H1 (cell line): ENCODE results near the gene MNAT1. TPM values are rescaled to one million over a fixed set of nuclear protein-coding genes. Genes with fewer than 3 reads are reported as not detected.

Experiments used
- CTCF ChIA-PET: fragments of 300-600 bp; sonication (Branson Sonifier 250); formaldehyde crosslinking; loops from one replicate; lab custom pipeline; 2021; ENCODE audit not compliant: partially characterized antibody; lab: Charles Lee
- POLR2A ChIA-PET: fragments of 300-600 bp; sonication (Branson Sonifier 250); formaldehyde crosslinking; loops from one replicate; lab custom pipeline; 2021; ENCODE audit warnings: inconsistent platforms; ENCODE audit not compliant: partially characterized antibody; lab: Charles Lee
- DNase-seq, 2 experiments: peaks; one replicate each; pipeline versions ENCODE4 v3.0.0 to v3.0.0-alpha.2; 2010 to 2022; ENCODE audit warnings: low spot score in 2 of 2, low read depth in 1 of 2, mixed read lengths in 1 of 2
- FAIRE-seq: peaks from 2 replicates; lab custom pipeline; 2011; peaks lifted over from hg19 to GRCh38; lab: Jason Lieb, UNC
- H2AFZ ChIP-seq: 2 replicates; pipeline ENCODE4 v1.8.1; 2012; ENCODE audit warnings: low read length, inconsistent platforms
- H2AK5ac ChIP-seq: 2 replicates; pipeline ENCODE4 v1.6.1; 2013; ENCODE audit warnings: low read depth, low read length
- H2BK120ac ChIP-seq: replicated peaks from 2 replicates; pipeline ENCODE3; 2013; ENCODE audit warnings: low read depth, low read length, inconsistent platforms
- H2BK12ac ChIP-seq: 2 replicates; pipeline ENCODE4 v1.6.1; 2013; ENCODE audit warnings: low read depth, low read length
- H2BK15ac ChIP-seq: 2 replicates; pipeline ENCODE4 v1.6.1; 2013; ENCODE audit warnings: low read length
- H2BK20ac ChIP-seq: 2 replicates; pipeline ENCODE4 v1.6.1; 2013; ENCODE audit warnings: low read length
- H2BK5ac ChIP-seq: 2 replicates; pipeline ENCODE4 v1.6.1; 2013; ENCODE audit warnings: low read depth, low read length
- H3K14ac ChIP-seq: 2 replicates; pipeline ENCODE4 v1.6.1; 2013; ENCODE audit warnings: inconsistent platforms; ENCODE audit not compliant: insufficient read length
- H3K18ac ChIP-seq: 2 replicates; pipeline ENCODE4 v1.6.1; 2013; ENCODE audit warnings: low read length; ENCODE audit errors: extremely low read depth
- H3K23ac ChIP-seq: 2 replicates; pipeline ENCODE4 v1.6.1; 2013; ENCODE audit warnings: inconsistent platforms; ENCODE audit not compliant: insufficient read length
- H3K23me2 ChIP-seq: 2 replicates; pipeline ENCODE4 v1.6.1; 2013; ENCODE audit warnings: low read depth, low read length
- H3K27ac ChIP-seq: 2 replicates; pipeline ENCODE4 v1.6.1; 2011; ENCODE audit warnings: low read depth, low read length, inconsistent platforms
- H3K27me3 ChIP-seq, 4 experiments: replicated peaks in 1 of 4; 1 replicate in 1 of 4; 2 replicates in 3 of 4; pipeline versions ENCODE4 v1.6.1 to v1.8.1; 2011 to 2013; ENCODE audit warnings: low read length in 3 of 4, mild to moderate bottlenecking in 3 of 4, inconsistent platforms in 2 of 4, mixed read lengths in 2 of 4, moderate library complexity in 1 of 4; ENCODE audit not compliant: control insufficient read depth in 3 of 4, insufficient read depth in 3 of 4; ENCODE audit errors: extremely low read depth in 1 of 4
- H3K36me3 ChIP-seq, 4 experiments: 2 replicates each; pipeline versions ENCODE4 v1.6.1 to v1.8.1; 2011 to 2013; ENCODE audit warnings: mild to moderate bottlenecking in 4 of 4, low read length in 3 of 4, moderate library complexity in 2 of 4, control low read depth in 1 of 4, inconsistent platforms in 1 of 4; ENCODE audit not compliant: insufficient read depth in 4 of 4, control insufficient read depth in 2 of 4
- H3K4ac ChIP-seq: replicated peaks from 2 replicates; pipeline ENCODE3; 2013; ENCODE audit warnings: low read length, low read depth, mixed read lengths, inconsistent platforms; ENCODE audit not compliant: insufficient read length
- H3K4me1 ChIP-seq, 4 experiments: replicated peaks in 1 of 4; 1 replicate in 1 of 4; 2 replicates in 3 of 4; pipeline versions ENCODE4 v1.6.1 to v1.8.1; 2011 to 2013; ENCODE audit warnings: low read length in 3 of 4, inconsistent platforms in 2 of 4, mixed read lengths in 1 of 4; ENCODE audit not compliant: insufficient read depth in 4 of 4, control insufficient read depth in 3 of 4
- H3K4me2 ChIP-seq, 2 experiments: 2 replicates each; pipeline versions ENCODE4 v1.6.1 to v1.8.1; 2011 to 2013; ENCODE audit warnings: low read depth in 2 of 2, low read length in 2 of 2, control low read depth in 1 of 2, inconsistent platforms in 1 of 2, mild to moderate bottlenecking in 1 of 2; ENCODE audit not compliant: insufficient read depth in 1 of 2
- H3K4me3 ChIP-seq, 4 experiments: fragments of 200-600, 300-600 bp in 1 of 4; sonication (generic), shearing (Covaris generic), sonication (Bioruptor Twin) in 1 of 4; 2 replicates each; pipeline versions ENCODE4 v1.5.1 to v1.8.1; 2011 to 2016; ENCODE audit warnings: low read length in 4 of 4, low read depth in 3 of 4, control low read depth in 2 of 4, inconsistent platforms in 2 of 4, mild to moderate bottlenecking in 2 of 4, mixed read lengths in 1 of 4, moderate library complexity in 1 of 4; ENCODE audit not compliant: insufficient read depth in 2 of 4; ENCODE audit errors: extremely low read depth in 1 of 4
- H3K56ac ChIP-seq: replicated peaks from 2 replicates; pipeline ENCODE3; 2013; ENCODE audit warnings: low read depth, mild to moderate bottlenecking, mixed read lengths, low read length, inconsistent platforms; ENCODE audit not compliant: insufficient read length
- H3K79me1 ChIP-seq: 2 replicates; pipeline ENCODE4 v1.6.1; 2013; ENCODE audit warnings: low read depth, low read length, control low read depth
- H3K79me2 ChIP-seq, 2 experiments: 2 replicates each; pipeline versions ENCODE4 v1.6.1 to v1.8.1; 2012 to 2013; ENCODE audit warnings: low read length in 2 of 2, mild to moderate bottlenecking in 2 of 2, inconsistent platforms in 1 of 2; ENCODE audit not compliant: insufficient read depth in 2 of 2, control insufficient read depth in 1 of 2
- H3K9ac ChIP-seq, 4 experiments: replicated peaks in 1 of 4; 1 replicate in 1 of 4; 2 replicates in 3 of 4; pipeline versions ENCODE4 v1.6.1 to v1.8.1; 2011 to 2013; ENCODE audit warnings: low read depth in 3 of 4, low read length in 3 of 4, control low read depth in 2 of 4, mild to moderate bottlenecking in 2 of 4, moderate library complexity in 2 of 4, inconsistent platforms in 1 of 4; ENCODE audit errors: extremely low read depth in 1 of 4
- H3K9me3 ChIP-seq, 2 experiments: 2 replicates each; pipeline versions ENCODE4 v1.6.1 to v1.8.1; 2012 to 2013; ENCODE audit warnings: mild to moderate bottlenecking in 2 of 2, moderate library complexity in 2 of 2, control low read depth in 1 of 2, inconsistent platforms in 1 of 2, low read depth in 1 of 2, low read length in 1 of 2, mixed read lengths in 1 of 2; ENCODE audit not compliant: insufficient read depth in 2 of 2
- H4K20me1 ChIP-seq, 2 experiments: replicated peaks in 1 of 2; 2 replicates each; pipeline versions ENCODE3 to v1.8.1; 2011 to 2013; ENCODE audit warnings: inconsistent platforms in 2 of 2, low read length in 2 of 2, mild to moderate bottlenecking in 1 of 2; ENCODE audit not compliant: insufficient read depth in 2 of 2, control insufficient read depth in 1 of 2
- H4K5ac ChIP-seq: 2 replicates; pipeline ENCODE4 v1.6.1; 2013; ENCODE audit warnings: low read length, low read depth, mixed read lengths, inconsistent platforms; ENCODE audit not compliant: insufficient read length
- H4K8ac ChIP-seq: 2 replicates; pipeline ENCODE4 v1.8.0; 2013; ENCODE audit warnings: mild to moderate bottlenecking, moderate library complexity, low read length, inconsistent platforms; ENCODE audit not compliant: insufficient read depth; ENCODE audit errors: extremely low read depth
- H4K91ac ChIP-seq: replicated peaks from 2 replicates; pipeline ENCODE3; 2013; ENCODE audit warnings: low read length, mixed read lengths, inconsistent platforms; ENCODE audit not compliant: insufficient read length
- BRCA1 ChIP-seq: IDR thresholded peaks from 2 replicates; pipeline ENCODE4 v1.6.1; 2012; ENCODE audit warnings: low read depth, low read length, improper control_type of control experiment
- CREB1 ChIP-seq: IDR thresholded peaks from 2 replicates; pipeline ENCODE4 v1.6.1; 2012; ENCODE audit warnings: inconsistent platforms
- E2F6 ChIP-seq: IDR thresholded peaks from 2 replicates; pipeline ENCODE4 v1.6.1; 2012; ENCODE audit warnings: inconsistent platforms
- POLR2AphosphoS5 ChIP-seq: IDR thresholded peaks from 2 replicates; pipeline ENCODE4 v1.6.1; 2011; ENCODE audit warnings: low read depth, low read length
- SP2 ChIP-seq: IDR thresholded peaks from 2 replicates; pipeline ENCODE4 v1.6.1; 2012; ENCODE audit warnings: mild to moderate bottlenecking, low read length, inconsistent platforms
- SUZ12 ChIP-seq: fragments of 200-600 bp; sonication (generic); IDR thresholded peaks from 2 replicates; pipeline ENCODE4 v1.6.1; 2012; ENCODE audit warnings: mild to moderate bottlenecking, inconsistent platforms, low read length, moderate library complexity, mixed read lengths
- TCF12 ChIP-seq: IDR thresholded peaks from 2 replicates; pipeline ENCODE4 v1.6.1; 2011; ENCODE audit warnings: low read depth, mild to moderate bottlenecking, low read length
- polyA plus RNA-seq, 7 experiments: library from polyadenylated mRNA; depleted of rRNA in 3 of 7; stranded (reverse) in 5 of 7; unstranded in 2 of 7; fragments of >200 nt in 5 of 7; fragments of 200-250 nt in 2 of 7; gene quantifications; 1 replicate in 5 of 7; 2 replicates in 1 of 7; 4 replicates in 1 of 7; pipeline versions ENCODE4 v1.2.1 to v1.2.3, GENCODE V29; 2011 to 2013; ENCODE audit warnings: missing spikeins in 2 of 7, mixed read lengths in 2 of 7
- total RNA-seq: library from RNA; stranded (reverse); fragmentation: NEBNext Ultra II Directional; extraction: Animal tissue kit (Norgen Biotek cat#: 25700); gene quantifications from 2 replicates; pipeline ENCODE4 v1.2.1, GENCODE V29; 2021

The MNAT1 gene
- total and polyA plus RNA-seq, 2 of the 8 experiments (the other 6 are each of a cell fraction or from before 2014, with no cell fraction given): 34.7 to 52.1 TPM

GRCh38 chr14:60775296-60775695 is 40.7 kb downstream of the MNAT1 start:
- TF ChIP-seq SUZ12: no peak
- no peak for TF ChIP-seq SP2
- TF ChIP-seq POLR2AphosphoS5: no peak
- TF ChIP-seq E2F6: no peak
- no peak for TF ChIP-seq BRCA1
- TF ChIP-seq TCF12: no peak
- no peak for TF ChIP-seq CREB1
- Histone ChIP-seq H3K4me2 (no peak overlapping the region), H3K56ac (no peak overlapping the region), H2BK15ac (no peak overlapping the region), H3K79me2 (peaks cover 4 to 46% of the 10 kb centered on the region in 2 experiments; a peak in 3 of 4 replicates), H2BK20ac (no peak overlapping the region), H2BK5ac (no peak overlapping the region), H2BK12ac (no peak overlapping the region), H3K4me3 (no peak overlapping the region), H3K4ac (no peak overlapping the region), H3K27ac (no peak overlapping the region), H3K27me3 (no peaks in the 10 kb centered on the region; a peak in 1 of 7 replicates), H2BK120ac (no peak overlapping the region), H3K23me2 (no peaks in the 10 kb centered on the region), H4K20me1 (peaks cover 0 to 2% of the 10 kb centered on the region in 2 experiments), H4K5ac (no peak overlapping the region), H3K36me3 (no peaks in the 10 kb centered on the region), H3K9me3 (no peaks in the 10 kb centered on the region), H2AFZ (no peak overlapping the region), H3K9ac (no peak overlapping the region), H3K23ac (no peak overlapping the region), H3K18ac (no peak overlapping the region), H3K79me1 (peaks cover 4% of the 10 kb centered on the region; the same call in 1 of the 2 replicates), H3K4me1 (no peaks in the 10 kb centered on the region; a peak in 1 of 7 replicates), H4K8ac (no peak overlapping the region), H4K91ac (no peak overlapping the region), H3K14ac (no peak overlapping the region), H2AK5ac (no peak overlapping the region)
- FAIRE-seq (no peak), DNase-seq (no peak)
- ChIA-PET CTCF (no interaction called here), POLR2A (interaction anchor here (1.0 kb wide), 1 partner anchor 18 kb away, joined by 3 read pairs; no protein-coding TSS in a partner anchor)
